GM21423 (cell line): ENCODE measurements around the gene PTPRO.

ENCODE experiments used
- ATAC-seq: cut with Tn5 transposase; IDR thresholded peaks from one replicate; pipeline ENCODE4 v1.9.1; 2021; ENCODE audit warnings: mild to moderate bottlenecking, moderate library complexity; ENCODE audit not compliant: unreplicated experiment

The PTPRO gene

DNA sequence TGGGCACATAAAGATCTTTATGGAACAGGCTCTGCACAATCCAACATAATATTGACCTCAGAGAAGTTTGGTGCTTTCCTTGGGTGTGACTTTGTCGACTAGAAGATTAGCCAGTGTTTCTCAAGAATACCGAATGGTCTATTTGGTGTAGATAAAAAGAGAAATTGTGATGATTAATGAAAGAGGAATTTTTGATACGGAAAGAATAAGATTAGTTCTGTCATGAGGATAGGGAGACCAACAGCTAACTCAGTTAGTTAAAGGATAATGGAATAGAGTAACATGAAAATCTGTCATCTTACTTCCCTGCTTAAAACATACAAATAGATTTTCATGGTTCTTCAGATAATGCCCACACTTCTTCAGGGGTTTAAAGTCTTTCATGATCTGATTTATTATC lies 24.2 kb downstream of the PTPRO start:
- ATAC-seq = no peak

DNA sequence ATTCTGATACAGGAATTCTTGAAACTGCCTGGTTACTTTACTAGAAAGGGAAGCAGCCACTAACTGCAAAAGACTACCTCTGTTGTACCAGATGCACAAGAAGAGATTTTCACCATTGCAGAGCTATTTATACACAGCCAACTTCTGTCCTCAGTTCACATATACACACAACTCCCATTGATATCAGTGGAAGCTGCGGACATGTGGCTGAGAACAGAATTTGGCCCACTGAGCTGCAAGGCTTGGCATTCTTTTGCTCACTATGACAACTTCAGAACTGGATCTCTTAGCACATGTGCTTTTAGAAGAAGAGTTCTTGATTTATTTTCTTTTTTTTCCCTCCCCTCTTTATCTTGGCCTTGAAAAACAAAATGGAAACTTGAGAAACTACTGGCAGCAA lies 28.3 kb downstream of the PTPRO start:
- no peak for ATAC-seq

DNA sequence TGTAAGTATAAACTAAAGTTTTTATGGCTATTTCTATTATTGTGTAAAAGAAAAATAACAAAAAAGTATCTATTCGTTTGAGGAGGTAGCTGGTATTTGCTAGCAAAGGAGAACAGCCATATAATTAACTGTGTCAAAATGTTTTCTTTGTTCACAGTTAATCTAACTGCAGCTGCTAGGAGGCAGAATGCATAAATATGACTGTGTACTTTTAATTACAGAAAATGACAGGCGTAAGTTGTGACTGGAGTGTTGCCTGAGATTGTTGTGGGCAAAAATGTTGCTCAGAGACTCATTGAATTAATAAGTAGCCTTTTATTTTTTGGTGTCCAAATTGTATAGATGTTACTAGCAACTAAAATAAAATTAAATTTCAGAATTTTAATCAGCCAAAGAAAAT lies 33.5 kb downstream of the PTPRO start:
- no peak for ATAC-seq

DNA sequence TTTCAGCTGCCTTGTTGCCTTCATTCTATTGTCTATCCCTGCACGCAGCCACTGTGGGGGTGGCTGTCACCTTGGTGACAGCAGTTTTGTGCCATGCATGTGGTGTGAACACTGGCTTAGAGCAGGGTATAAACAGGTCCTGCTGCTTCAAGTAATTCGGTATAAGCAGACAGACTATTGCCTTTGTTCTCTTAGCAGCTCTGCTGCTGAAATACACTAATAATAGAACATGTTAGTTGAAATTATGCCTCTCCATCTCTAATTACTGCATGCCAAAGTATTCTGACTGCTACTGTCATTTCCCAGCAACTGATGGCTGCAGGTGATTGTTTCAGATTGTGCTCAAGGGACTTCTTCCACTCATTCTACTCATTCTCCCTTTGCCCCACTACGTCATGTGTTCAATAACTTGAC lies 34.6 kb downstream of the PTPRO start:
- ATAC-seq = no peak

DNA sequence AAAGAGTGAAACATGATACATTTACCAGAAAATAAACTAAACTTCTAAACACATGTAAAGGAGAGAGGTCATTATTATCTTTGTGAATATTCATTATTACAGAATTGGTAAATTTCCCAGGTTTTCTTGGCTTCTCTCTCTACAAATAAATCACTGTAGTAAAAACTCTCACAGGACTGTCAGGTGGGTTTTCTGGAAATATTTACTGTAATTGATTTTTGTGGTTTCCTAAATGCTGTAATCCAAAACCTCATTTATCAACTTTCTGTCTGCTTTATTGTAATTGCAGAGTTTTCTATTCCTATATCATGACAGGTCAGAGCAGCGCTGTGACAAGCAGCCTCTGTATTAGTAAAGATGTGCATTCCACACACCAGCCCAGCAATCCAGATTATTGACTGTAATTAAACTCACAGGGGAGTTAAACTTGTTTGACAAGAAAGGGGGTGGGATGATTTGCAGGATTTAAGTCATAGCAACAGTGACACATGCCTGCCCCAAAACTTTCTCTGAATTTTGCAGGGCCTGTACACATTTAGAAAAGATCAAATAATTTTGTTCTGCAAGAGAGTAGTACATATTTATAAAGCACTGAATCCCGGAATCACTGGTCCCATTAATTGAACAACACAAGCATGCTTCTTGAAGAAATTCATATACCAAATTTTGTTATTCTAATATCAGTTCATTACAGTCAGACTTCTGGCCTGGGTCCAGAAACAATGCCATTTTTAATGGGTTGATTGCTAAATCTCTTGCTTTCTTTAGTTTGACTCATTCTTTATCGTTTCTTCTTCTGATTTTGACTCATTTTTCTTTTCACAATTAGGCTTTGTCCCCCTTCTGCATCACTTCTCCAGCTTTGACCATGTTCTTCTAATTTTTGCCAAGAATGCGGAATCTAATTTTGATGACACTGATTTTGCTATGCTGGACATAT lies 42.2 kb downstream of the PTPRO start:
- ATAC-seq = no peak

DNA sequence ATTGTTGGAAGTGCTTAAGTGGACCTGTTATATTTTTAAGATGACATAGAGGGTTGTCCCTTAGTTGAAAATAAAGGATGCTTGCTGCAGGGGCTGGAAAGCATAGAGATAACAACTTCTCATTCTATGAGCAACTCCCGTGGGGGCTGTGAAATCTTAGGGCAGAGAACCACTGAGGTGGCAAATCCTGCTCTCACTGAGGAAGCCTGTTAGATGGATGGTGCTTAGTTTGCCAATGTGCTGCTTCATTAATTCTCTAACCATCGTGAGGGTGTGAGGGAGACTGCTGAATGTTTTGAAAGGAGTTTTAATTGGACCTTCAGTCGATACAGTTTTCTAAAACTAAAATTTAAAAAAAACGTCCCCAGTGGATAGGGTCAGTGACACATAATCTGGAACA lies 46.5 kb downstream of the PTPRO start:
- ATAC-seq = no peak

DNA sequence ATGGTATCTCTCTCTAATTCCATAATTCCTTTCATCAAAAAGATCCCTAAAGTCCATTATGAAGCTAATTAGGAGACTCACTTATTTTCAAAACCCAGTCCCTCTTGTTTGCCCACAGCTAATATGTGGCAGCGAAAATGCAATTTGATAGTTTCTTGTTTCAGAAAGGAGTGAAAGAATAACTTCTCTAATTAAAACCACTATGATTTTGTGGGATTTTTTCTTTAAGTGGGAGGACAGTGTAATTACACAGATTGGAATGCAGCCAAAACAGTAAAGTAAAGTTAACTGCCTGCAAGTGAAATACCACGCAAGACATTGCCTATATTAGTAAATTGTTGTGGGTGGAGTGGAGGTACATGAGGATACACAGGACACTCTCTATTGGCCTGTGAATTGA lies 50.0 kb downstream of the PTPRO start:
- no peak for ATAC-seq

DNA sequence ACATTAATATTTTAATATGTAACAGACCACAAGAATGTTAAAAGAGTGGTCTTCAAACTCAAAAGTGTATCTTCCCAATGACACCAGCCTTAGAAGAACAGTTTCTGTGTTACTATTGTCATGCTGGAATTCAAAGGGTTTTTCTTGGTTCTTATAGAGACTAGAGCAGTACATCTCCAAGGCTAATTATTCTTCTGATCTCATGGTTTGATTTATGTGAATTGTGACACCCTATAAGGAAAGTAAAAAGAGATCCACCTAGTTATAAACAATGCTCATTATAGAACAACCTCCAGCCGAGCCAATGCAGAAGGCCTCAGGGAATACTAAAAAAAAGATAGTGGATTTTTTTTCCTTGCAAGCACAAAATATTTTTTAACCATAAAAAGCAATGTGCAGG lies 65.5 kb downstream of the PTPRO start:
- no peak for ATAC-seq

DNA sequence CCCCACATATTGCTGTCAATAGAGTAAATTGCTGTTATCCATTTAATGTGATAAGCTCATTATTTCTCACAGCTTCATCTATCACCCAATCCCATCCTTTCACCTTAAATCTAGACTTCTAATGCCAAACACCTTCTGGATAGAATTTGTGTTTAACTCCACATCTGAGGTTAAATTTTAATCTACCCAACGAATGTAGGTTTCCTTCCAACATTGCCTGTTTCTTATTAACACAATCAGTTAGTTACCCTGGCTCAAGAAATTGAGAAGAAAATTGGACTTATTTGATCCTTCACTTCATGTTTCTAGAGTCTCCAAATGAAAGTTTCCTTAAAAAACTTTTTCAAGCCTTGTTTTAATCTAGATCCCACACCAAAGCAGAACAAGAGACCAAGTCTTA lies 67.3 kb downstream of the PTPRO start:
- no peak for ATAC-seq

DNA sequence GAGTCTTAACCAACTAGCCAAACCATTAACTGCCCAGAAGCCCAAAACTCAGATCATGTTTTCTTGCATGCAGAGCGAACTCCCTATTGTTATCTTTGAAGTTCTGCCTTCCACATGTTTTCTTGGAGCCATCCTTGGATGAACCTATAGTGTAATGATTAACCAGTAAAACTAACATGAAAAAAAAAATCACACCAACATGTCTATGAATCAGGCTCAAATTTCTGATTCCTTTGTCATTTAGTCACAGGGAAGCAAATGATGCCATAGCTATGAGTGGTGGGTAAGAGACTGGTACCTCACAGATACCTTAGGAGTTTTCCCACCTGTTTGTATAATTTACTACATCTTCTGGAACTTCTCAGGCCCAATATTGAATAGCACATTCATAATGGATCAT lies 70.7 kb downstream of the PTPRO start:
- no peak for ATAC-seq

DNA sequence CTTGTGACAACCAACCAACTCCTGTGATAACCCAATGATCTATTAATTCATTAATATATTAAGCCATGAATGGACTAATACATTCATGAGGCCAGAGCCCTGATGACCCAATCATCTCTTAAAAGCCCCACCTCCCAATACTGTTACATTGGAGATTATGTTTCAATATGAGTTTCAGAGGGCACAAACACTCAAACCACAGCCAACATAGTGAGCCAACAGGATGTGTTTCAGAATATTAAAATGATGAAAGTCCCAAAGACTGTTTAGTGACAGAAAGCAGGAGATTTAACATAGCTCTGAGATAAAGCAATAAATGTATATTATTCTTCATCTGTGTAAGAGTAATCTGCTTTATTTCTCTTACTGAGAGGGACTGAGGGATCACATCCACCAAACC lies 71.7 kb downstream of the PTPRO start:
- no peak for ATAC-seq

DNA sequence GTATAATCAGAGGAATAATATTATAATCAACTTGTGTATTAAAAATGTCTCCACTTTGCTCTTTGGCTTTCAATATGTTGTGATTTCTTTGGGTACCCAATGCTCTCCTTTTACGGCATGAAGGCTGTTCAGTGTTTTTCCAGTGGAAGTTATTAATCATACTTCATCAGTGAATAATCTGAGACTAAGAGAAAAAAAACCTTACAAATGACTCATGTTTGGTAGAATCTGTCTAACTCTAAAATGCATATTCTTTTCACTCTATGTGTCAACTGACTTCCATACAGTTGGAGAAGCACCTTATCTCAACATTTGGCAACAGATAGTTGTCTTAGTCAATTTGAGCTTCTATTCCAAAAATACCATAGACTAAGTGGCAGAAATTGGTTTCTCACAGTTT lies 82.2 kb downstream of the PTPRO start:
- no peak for ATAC-seq

DNA sequence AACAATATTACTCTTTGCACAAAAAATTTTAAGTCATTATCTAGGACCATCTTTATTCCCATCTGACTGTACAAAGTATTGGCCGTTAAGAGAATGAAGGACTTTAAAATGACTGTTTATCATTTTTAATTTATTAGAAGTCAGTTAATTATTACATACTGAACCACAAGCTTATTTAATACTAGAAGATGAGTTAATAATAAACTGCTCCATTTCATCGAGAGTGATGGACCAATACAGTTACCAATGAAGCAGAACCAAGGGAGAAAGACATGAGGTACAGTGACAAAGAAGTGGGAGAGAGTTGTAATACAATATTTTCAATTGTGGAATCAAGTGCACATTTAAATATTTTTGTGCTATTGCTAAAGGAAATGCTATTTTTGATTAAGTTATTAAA lies 83.3 kb downstream of the PTPRO start:
- no peak for ATAC-seq

DNA sequence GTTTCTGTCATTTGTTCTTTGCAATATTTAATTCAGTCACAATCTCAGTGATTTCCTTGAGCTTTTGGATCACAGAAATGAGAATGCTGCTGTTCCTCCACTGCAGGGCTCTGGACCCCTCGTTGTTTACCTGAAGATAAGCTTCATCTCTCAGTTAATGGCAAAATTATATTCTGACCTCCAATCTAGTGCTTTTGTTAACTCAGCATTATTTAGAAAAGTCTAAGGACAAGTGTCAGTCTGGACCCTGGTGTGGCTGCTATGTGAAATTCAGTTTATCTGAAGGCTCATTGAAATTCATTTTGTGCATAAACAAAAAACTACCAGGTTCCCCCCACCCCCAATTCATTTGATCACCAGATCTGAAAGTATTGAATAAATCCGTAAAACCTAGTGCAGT lies 84.7 kb downstream of the PTPRO start:
- ATAC-seq = no peak

DNA sequence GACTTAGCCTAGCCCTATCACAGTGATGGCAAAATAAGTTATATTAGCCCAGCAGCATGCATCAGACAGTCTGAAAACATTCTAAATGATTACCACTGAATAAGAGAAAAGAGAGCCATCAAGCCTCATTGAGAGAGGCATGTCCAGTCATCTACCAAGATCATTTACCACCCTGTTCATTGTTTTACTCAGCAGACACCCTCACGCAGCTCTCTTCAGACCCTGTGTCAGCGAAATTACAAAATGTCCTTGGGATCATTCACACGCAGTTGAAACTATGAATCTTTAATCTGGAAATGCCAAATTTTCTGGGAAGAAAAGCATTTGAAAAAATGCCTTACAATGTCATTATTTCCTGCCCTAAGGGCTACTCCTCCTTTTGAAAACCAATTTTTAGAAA lies 89.5 kb downstream of the PTPRO start:
- ATAC-seq = no peak

DNA sequence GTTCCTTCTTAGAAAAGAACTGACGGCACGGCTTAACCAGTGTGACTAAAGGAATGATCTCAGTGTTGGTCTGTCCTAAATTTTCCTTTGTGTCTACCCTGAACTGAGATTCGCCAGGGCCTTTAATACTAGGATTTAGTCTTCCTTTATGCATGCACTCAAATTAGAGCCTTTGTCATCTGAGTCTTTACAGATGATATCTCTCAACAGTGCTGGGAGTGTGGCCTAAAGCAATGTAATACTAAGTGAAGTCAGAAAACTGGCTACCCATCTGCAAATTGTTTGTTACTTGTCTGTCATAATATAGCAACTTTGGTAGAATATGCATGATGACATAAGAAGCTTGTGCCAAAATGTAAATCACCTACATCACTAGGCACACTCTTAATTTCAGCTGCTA lies 95.4 kb downstream of the PTPRO start:
- no peak for ATAC-seq

DNA sequence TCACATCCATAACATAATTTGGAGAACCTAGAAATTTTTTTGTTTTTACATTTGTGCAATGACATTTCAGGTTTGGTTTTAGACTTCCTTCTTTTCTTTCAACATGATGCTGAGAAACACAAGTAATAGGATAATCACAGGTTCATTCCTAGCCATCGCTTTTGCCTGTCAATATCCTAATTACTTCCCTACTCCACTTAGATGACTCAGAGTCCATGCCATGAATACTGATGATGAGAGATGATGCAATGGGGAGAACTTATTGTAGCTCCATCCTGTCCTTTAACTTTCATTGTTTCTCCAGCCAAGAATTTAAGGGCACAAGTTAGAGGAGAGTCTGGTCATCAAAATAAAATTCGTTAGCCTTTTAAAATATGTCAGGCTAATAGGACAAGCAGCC lies 101.3 kb downstream of the PTPRO start:
- no peak for ATAC-seq

DNA sequence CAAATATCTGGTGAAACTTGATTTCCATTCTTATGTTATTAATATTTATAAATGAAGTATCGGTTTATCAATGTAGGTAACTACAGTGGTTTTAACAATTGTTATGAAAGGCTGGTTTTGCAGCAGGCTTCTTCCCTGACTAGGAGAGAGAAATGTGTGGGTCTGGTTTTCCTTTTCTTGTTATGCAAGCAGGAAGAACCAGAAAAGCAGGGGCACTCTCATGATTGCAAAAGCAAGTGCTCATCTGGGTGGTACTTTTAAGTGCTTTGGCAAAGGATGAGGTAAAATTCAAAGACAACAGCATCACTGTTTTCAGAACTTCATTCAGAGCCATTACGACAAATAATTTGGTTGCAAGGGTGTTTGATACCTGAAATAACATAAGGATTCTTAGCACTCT lies 105.6 kb downstream of the PTPRO start:
- no peak for ATAC-seq

DNA sequence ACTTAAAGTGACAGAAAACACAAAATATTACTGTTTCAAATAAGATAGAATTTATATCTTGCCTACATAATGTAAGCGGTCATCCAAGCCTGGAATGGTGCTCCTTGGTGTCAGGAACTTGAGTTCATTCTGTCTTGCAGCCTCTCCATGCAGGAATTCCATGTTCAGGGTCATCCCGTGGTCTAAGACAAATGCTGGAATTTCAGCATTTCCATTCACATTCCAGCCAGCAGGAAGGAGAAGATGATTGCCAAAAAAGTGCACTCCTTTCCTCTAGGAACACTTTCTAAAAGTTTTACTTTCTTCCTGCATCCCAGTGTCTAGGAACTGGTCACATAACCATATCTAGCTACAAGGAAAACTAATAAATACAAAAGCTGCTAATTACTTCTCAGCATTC lies 106.3 kb downstream of the PTPRO start:
- no peak for ATAC-seq

DNA sequence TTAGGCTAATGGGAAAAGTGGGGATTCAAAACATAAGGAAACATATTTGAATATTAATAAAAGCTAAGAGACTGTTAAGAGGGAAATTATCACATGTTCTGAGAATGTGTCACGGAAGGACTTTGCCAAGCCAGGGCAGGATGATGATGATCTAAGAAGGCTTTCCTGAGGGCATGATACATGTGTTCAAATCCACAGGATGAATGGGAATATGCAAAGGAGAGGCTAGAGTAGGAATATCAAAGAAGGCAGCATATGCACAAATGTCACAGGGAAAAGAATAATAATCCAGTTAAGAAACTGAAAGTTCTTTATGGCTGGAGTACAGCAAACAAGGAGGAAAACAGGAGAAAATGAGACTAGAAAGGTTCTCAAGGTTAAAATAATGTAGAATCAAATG lies 107.0 kb downstream of the PTPRO start:
- no peak for ATAC-seq

DNA sequence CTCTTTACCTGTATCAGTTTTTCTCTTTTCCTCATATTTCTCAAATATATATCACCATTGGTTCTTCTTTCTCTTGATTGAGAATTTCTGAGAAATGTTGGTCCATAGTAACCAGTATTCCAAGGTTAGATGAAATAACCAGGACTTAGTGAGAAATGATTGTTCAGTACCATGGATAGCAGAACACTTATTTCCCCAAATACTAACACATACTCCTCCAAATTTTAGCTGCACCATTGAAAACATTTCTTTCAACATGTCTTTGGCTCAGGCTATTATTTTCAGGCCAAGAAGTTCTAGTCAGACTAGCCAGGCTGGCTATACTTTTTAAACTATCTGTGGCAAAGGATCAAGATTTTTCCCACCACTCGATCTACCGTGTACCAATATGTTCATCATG lies 113.3 kb downstream of the PTPRO start:
- ATAC-seq = no peak

DNA sequence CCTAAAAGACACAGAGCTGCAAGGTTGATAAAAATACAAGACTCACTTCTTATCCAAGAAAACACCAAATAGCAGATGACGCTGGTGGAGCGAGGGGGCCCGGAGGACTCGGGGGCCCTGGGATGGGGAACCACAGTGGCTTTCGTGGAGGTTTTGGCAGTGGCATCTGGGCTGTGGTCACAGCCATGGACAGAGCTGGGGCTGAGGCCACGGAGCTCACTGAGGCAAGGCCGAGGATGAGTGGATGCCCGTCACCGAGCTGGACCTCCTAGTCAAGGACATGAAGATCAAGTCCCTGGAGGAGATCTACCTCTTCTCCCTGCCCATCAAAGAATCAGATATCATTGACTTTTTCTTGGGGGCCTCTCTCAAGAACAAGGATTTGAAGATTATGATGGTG lies 117.2 kb downstream of the PTPRO start:
- no peak for ATAC-seq

DNA sequence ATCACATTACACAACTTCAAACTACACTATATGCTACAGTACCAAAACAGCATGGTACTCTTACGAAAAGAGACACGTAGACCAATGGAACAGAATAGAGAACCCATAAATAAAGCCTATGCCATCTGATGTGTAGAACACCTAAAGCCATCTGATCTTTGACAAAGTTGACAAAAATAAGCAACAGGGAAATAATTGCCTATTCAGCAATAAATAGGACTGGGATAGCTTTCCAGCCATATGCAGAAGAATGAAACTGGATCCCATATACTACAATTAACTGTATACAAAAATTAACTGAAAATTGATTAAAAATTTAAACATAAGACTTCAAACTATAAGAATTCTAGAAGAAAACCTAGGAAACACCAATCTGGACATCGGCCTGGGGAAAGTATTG lies 120.7 kb downstream of the PTPRO start:
- ATAC-seq = no peak
